ENCODE results near the gene IL16. TPM values are rescaled to one million over a fixed set of nuclear protein-coding genes. Genes with fewer than 3 reads are reported as not detected.

Gene IL16
- total RNA-seq, 1 experiment from 2014 or later = 1.8 TPM

- CTCF ChIA-PET = no interaction called here
- Histone ChIP-seq H3K4me1 (ENCODE audit: insufficient read depth, low read length, poor library complexity, severe bottlenecking) (no peaks in the 10 kb centered on the region), H3K4me3 (ENCODE audit: low read depth, low read length, poor library complexity, severe bottlenecking) (no peak overlapping the region), H3K36me3 (ENCODE audit: insufficient read depth, low read length, poor library complexity, severe bottlenecking) (no peaks in the 10 kb centered on the region), H3K27me3 (replicated peaks; ENCODE audit: insufficient read depth, low read depth, low read length, poor library complexity) (no peaks in the 10 kb centered on the region), H3K9me3 (ENCODE audit: low read depth, low read length, poor library complexity, severe bottlenecking) (peaks cover 2% of the 10 kb centered on the region), H3K27ac (ENCODE audit: low read depth, low read length, poor library complexity, severe bottlenecking) (no peak overlapping the region)
- DNase-seq (ENCODE audit: low spot score) = no peak
- no peak for TF ChIP-seq CTCF (conservative IDR thresholded peaks at IDR 0.05; ENCODE audit: low read depth, low read length)
- TF ChIP-seq EZH2 (IDR thresholded peaks at IDR 0.05; ENCODE audit: borderline replicate concordance, low read depth, low read length, poor library complexity, severe bottlenecking) = no peak
- BruUV-seq (replicated peaks) = no TSS peak
- intact Hi-C loops (cut with micrococcal nuclease; ENCODE audit: unreplicated experiment) = no loop called here
- POLR2A ChIA-PET (ENCODE audit: low non-redundant PET) = no interaction called here
These were observed 85.3 kb downstream of the IL16 start for GRCh38 chr15:81281766-81282605.

DNA sequence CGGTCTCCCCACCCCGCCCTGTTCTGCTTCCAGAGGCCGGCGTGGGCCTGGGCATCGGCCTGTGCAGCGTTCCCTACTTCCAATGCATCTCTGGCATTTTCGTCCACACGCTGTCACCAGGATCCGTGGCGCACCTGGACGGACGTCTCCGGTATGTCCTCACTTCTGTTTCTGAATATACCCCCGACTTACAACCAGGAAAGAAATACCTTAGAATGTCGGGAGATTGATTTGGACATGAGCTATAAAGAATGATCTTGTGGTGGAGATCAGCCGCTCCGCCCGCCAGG lies 85.9 kb downstream of the IL16 start:
- POLR2A ChIA-PET (ENCODE audit: low non-redundant PET) = no interaction called here
- intact Hi-C loops (cut with micrococcal nuclease; ENCODE audit: unreplicated experiment) = no loop called here
- Histone ChIP-seq H3K9me3 (ENCODE audit: low read depth, low read length, poor library complexity, severe bottlenecking) (no peaks in the 10 kb centered on the region), H3K4me3 (ENCODE audit: low read depth, low read length, poor library complexity, severe bottlenecking) (no peak overlapping the region), H3K27ac (ENCODE audit: low read depth, low read length, poor library complexity, severe bottlenecking) (no peak overlapping the region), H3K36me3 (ENCODE audit: insufficient read depth, low read length, poor library complexity, severe bottlenecking) (no peaks in the 10 kb centered on the region), H3K4me1 (ENCODE audit: insufficient read depth, low read length, poor library complexity, severe bottlenecking) (no peaks in the 10 kb centered on the region), H3K27me3 (replicated peaks; ENCODE audit: insufficient read depth, low read depth, low read length, poor library complexity) (no peaks in the 10 kb centered on the region)
- no peak for DNase-seq (ENCODE audit: low spot score)
- CTCF ChIA-PET = no interaction called here
- TF ChIP-seq EZH2 (IDR thresholded peaks at IDR 0.05; ENCODE audit: borderline replicate concordance, low read depth, low read length, poor library complexity, severe bottlenecking) = no peak
- no peak for TF ChIP-seq CTCF (conservative IDR thresholded peaks at IDR 0.05; ENCODE audit: low read depth, low read length)
- BruUV-seq (replicated peaks) = no TSS peak

GRCh38 chr15:81282911-81283310 lies 86.2 kb downstream of the IL16 start:
- no TSS peak for BruUV-seq (replicated peaks)
- no peak for TF ChIP-seq EZH2 (IDR thresholded peaks at IDR 0.05; ENCODE audit: borderline replicate concordance, low read depth, low read length, poor library complexity, severe bottlenecking)
- TF ChIP-seq CTCF (conservative IDR thresholded peaks at IDR 0.05; ENCODE audit: low read depth, low read length) = no peak
- ChIA-PET POLR2A (ENCODE audit: low non-redundant PET) (no interaction called here), CTCF (no interaction called here)
- Histone ChIP-seq H3K4me3 (ENCODE audit: low read depth, low read length, poor library complexity, severe bottlenecking) (no peak overlapping the region), H3K27ac (ENCODE audit: low read depth, low read length, poor library complexity, severe bottlenecking) (no peak overlapping the region), H3K36me3 (ENCODE audit: insufficient read depth, low read length, poor library complexity, severe bottlenecking) (no peaks in the 10 kb centered on the region), H3K9me3 (ENCODE audit: low read depth, low read length, poor library complexity, severe bottlenecking) (no peaks in the 10 kb centered on the region), H3K27me3 (replicated peaks; ENCODE audit: insufficient read depth, low read depth, low read length, poor library complexity) (no peaks in the 10 kb centered on the region), H3K4me1 (ENCODE audit: insufficient read depth, low read length, poor library complexity, severe bottlenecking) (no peaks in the 10 kb centered on the region)
- intact Hi-C loops (cut with micrococcal nuclease; ENCODE audit: unreplicated experiment) = no loop called here
- DNase-seq (ENCODE audit: low spot score) = no peak
